Measurements from ENCODE around the gene CCNB1IP1. TPM values are rescaled to one million over a fixed set of nuclear protein-coding genes. Genes with fewer than 3 reads are reported as not detected.
A peak's percentile ranks its signal among the peaks of the same experiment; 100 is the strongest.

The CCNB1IP1 gene
- total RNA-seq, 1 experiment from 2014 or later: 77.0 TPM

DNA sequence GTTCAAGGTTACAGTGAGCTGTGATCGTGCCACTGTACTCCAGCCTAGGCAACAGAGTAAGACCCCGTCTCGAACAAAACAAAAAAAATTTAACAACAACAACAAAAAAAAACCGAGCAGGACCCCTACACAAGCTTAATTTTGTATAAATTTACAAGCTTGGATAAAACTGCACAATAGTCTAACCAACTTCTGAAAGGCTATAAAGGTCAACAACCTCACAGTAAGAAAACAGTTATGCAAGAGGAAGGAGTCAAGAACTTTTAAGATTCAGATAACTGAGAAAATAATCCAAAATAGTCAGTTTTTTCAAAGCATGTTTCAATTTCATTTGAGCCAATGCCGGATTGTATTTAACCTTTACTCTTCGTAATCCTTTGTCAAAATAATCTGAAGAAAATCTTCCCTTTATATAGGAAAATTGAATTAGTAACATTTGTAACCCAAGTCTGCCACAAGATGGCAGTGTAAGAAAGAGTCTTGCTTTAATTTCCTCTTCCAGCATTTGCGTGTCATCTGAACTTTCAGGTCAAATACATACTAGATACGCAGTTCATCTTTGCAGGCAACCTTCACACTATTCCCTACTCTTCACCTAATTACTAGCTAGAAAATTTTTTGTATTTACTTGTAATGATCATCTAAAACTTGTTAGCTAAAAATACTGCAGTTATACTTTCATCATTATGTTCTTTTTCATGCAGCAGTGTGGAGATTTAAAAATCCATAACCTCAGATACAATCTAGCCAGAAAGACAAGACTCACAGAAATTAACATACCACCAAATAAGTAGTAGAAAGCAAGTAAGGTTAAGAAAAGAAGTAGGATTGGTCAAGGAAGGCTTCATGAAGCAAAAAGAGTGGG lies 5.8 kb downstream of the CCNB1IP1 start:
- ChIA-PET RAD21 (ENCODE audit: low non-redundant PET in 1 of 2, low total read pairs in 2 of 2, uncharacterized antibody in 2 of 2, unreplicated experiment in 2 of 2) (no interaction called here), POLR2A (interaction anchor here (1.6 to 3.0 kb wide), 2 partner anchors 16 to 142 kb away, joined by 4 to 23 read pairs; partner anchors contain the start of gene PARP2)

More for the DNA sequence above, 5.8 kb downstream of the CCNB1IP1 start:
- no peak overlapping the region for H2AFZ ChIP-seq (ENCODE audit: low read depth, low read length, poor library complexity, severe bottlenecking)
- intact Hi-C loops (cut with micrococcal nuclease): loop anchor here (1.0 to 5.0 kb wide), 2 partner anchors 145 to 279 kb away; no protein-coding TSS in a partner anchor
- H3K79me2 ChIP-seq (ENCODE audit: insufficient read depth, low read length): peaks cover 94% of the 10 kb centered on the region
- peaks cover 6 to 15% of the 10 kb centered on the region in 2 experiments; a peak in 3 of 4 replicates for H3K4me1 ChIP-seq (ENCODE audit: control insufficient read depth in 1 of 2, insufficient read depth in 2 of 2, low read length in 2 of 2)
- TF ChIP-seq, protein P1, sequence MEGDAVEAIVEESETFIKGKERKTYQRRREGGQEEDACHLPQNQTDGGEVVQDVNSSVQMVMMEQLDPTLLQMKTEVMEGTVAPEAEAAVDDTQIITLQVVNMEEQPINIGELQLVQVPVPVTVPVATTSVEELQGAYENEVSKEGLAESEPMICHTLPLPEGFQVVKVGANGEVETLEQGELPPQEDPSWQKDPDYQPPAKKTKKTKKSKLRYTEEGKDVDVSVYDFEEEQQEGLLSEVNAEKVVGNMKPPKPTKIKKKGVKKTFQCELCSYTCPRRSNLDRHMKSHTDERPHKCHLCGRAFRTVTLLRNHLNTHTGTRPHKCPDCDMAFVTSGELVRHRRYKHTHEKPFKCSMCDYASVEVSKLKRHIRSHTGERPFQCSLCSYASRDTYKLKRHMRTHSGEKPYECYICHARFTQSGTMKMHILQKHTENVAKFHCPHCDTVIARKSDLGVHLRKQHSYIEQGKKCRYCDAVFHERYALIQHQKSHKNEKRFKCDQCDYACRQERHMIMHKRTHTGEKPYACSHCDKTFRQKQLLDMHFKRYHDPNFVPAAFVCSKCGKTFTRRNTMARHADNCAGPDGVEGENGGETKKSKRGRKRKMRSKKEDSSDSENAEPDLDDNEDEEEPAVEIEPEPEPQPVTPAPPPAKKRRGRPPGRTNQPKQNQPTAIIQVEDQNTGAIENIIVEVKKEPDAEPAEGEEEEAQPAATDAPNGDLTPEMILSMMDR (IDR thresholded peaks at IDR 0.05 in 2 of 3, conservative IDR thresholded peaks at IDR 0.05 in 1 of 3; ENCODE audit: borderline replicate concordance in 1 of 3, insufficient read depth in 1 of 3, low read depth in 2 of 3, low read length in 2 of 3): peak; percentile 51 to 79 (median 63); a peak in 5 of 6 replicates
- TF ChIP-seq, protein P2, sequence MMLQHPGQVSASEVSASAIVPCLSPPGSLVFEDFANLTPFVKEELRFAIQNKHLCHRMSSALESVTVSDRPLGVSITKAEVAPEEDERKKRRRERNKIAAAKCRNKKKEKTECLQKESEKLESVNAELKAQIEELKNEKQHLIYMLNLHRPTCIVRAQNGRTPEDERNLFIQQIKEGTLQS (IDR thresholded peaks at IDR 0.05): no peak
- TF ChIP-seq RAD21 (IDR thresholded peaks at IDR 0.05; ENCODE audit: low read depth): peak; percentile 73
- no peak overlapping the region for H3K4me3 ChIP-seq (replicated peaks in 1 of 2; ENCODE audit: low read depth in 1 of 2, low read length in 2 of 2)
- no peaks in the 10 kb centered on the region for H3K27me3 ChIP-seq (ENCODE audit: insufficient read depth, low read length)
- no peaks in the 10 kb centered on the region for H3K9me3 ChIP-seq (ENCODE audit: control insufficient read depth in 1 of 2, insufficient read depth in 1 of 2, low read depth in 1 of 2, low read length in 2 of 2)
- DNase-seq (ENCODE audit: low read depth, low spot score) (peak; percentile 58), ATAC-seq (peak; percentile 61)
- peak overlapping the region; percentile 31; the same call in 1 of the 2 replicates for H3K27ac ChIP-seq (ENCODE audit: low read depth, low read length)
- no peaks in the 10 kb centered on the region for H3K9me2 ChIP-seq (ENCODE audit: insufficient read depth)
- no TSS peak for BruUV-seq (replicated peaks)
- no peak overlapping the region for H3K9ac ChIP-seq (ENCODE audit: low read length)
- peak overlapping the region; percentile 3; the same call in 1 of the 2 replicates for H3K4me2 ChIP-seq (ENCODE audit: low read length)
- CTCF ChIA-PET: interaction anchor here (0.8 to 2.7 kb wide), 9 partner anchors 11 to 286 kb away, joined by 3 to 20 read pairs (median 6); partner anchors contain the start of genes PARP2 and PIP4P1
- H4K20me1 ChIP-seq (ENCODE audit: insufficient read depth): peaks cover 6% of the 10 kb centered on the region; the same call in 1 of the 2 replicates
- peaks cover 44 to 62% of the 10 kb centered on the region in 2 experiments for H3K36me3 ChIP-seq (ENCODE audit: control insufficient read depth in 1 of 2, insufficient read depth in 2 of 2, low read length in 2 of 2)
